Measurements from ENCODE around the gene TP53. TPM values are rescaled to one million over a fixed set of nuclear protein-coding genes. Genes with fewer than 3 reads are reported as not detected.

TP53 gene
- polyA plus RNA-seq, 3 donors, result 16.2 to 35.1 (median 25.8) TPM

DNA sequence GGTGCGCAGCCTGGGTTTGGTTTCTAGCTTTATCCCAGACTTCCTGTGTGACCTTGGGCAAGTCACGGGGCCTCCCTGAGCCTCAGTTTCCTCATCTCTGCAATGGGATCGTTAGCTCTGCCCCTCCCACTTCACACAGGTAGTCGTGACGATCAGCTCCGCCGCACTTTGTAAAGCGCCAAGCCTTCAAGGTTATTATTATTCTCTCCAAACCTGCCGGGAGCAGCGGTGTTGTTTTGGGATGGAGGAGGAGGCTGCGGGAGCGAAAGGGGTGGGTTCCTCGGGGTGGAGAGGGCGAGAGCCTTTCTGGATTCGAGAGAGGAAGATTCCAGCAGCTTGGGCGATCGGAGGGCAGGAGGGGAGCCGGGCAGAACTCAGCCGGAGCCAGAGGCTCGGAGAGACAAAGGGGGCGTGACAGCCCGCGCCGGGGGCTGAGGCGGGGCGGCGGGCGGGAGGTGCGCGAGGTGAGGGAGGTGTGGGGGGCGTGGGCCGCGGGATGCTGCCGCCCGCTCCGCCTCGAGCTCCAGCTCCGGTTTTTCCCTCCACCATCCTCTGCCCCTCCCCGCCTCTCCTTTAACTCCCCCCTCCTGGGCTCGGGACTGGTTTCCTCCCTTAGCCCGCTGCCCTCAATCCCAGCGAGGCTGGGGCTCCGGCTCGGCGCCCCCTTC, 17.4 kb upstream of the TP53 start, which contains the start of gene EFNB3:
Gene EFNB3, plus strand, starts transcription at position 602 of the 668 bp plus-strand sequence. CDS start 397 bp downstream, outside the sequence.
- peaks cover 7 to 29% of the 10 kb centered on the region in 2 donors for H3K36me3 ChIP-seq (replicated peaks in 1 of 2; ENCODE audit: control insufficient read depth in 1 of 2, insufficient read depth in 2 of 2, low read length in 2 of 2)
- H2AFZ ChIP-seq (ENCODE audit: insufficient read depth, low read depth, low read length, poor library complexity, severe bottlenecking), result no peak within 1 kb of the TSS
- no peaks in the 10 kb centered on the region for H4K20me1 ChIP-seq (ENCODE audit: insufficient read depth, low read length)
- no peak within 1 kb of the TSS for H3K27ac ChIP-seq (ENCODE audit: low read depth in 1 of 2, low read length in 2 of 2)
- peak within 1 kb of the TSS; percentile 34 for H3K4me2 ChIP-seq (replicated peaks; ENCODE audit: extremely low read depth, low read length, poor library complexity, severe bottlenecking)
- Mint-ChIP-seq H3K4me1 (peaks cover 9% of the 10 kb centered on the region), H3K4me3 (peak within 1 kb of the TSS in 1 of 2 donors; percentile 76), H3K36me3 (peaks cover 40 to 46% of the 10 kb centered on the region in 2 donors), H3K27me3 (ENCODE audit: low read depth in 3 of 3) (peaks cover 49 to 58% (median 49%) of the 10 kb centered on the region in 3 donors), H3K9me3 (peaks cover 0 to 11% (median 6%) of the 10 kb centered on the region in 7 donors), H3K27ac (peak within 1 kb of the TSS in 5 of 7 donors; percentile 2 to 72 (median 46))
- DNase-seq, result peak in 1 of 3 donors; percentile 3
- TF ChIP-seq, protein P1, sequence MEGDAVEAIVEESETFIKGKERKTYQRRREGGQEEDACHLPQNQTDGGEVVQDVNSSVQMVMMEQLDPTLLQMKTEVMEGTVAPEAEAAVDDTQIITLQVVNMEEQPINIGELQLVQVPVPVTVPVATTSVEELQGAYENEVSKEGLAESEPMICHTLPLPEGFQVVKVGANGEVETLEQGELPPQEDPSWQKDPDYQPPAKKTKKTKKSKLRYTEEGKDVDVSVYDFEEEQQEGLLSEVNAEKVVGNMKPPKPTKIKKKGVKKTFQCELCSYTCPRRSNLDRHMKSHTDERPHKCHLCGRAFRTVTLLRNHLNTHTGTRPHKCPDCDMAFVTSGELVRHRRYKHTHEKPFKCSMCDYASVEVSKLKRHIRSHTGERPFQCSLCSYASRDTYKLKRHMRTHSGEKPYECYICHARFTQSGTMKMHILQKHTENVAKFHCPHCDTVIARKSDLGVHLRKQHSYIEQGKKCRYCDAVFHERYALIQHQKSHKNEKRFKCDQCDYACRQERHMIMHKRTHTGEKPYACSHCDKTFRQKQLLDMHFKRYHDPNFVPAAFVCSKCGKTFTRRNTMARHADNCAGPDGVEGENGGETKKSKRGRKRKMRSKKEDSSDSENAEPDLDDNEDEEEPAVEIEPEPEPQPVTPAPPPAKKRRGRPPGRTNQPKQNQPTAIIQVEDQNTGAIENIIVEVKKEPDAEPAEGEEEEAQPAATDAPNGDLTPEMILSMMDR (IDR thresholded peaks at IDR 0.05), result no peak
- 4% methylated on average over 27 of the region's 45 CpGs for WGBS (ENCODE audit: insufficient coverage)
- peaks cover 25 to 45% of the 10 kb centered on the region in 2 donors for H3K27me3 ChIP-seq (ENCODE audit: control insufficient read depth in 2 of 2, insufficient read depth in 2 of 2, low read length in 2 of 2)
- intact Hi-C loops (cut with micrococcal nuclease), result no loop called here
- peaks cover 0 to 9% of the 10 kb centered on the region in 2 donors for H3K4me1 ChIP-seq (ENCODE audit: control insufficient read depth in 1 of 2, insufficient read depth in 2 of 2, low read length in 2 of 2)
- no peak within 1 kb of the TSS for H3K4me3 ChIP-seq (replicated peaks in 1 of 3; ENCODE audit: low read depth in 2 of 3, low read length in 3 of 3)
- no peaks in the 10 kb centered on the region for H3K79me2 ChIP-seq (ENCODE audit: insufficient read depth, low read length)
- no peak within 1 kb of the TSS for H3K9ac ChIP-seq (ENCODE audit: insufficient read depth, low read length, poor library complexity, severe bottlenecking)
- H3K9me3 ChIP-seq (replicated peaks in 1 of 2; ENCODE audit: control insufficient read depth in 1 of 2, insufficient read depth in 1 of 2, low read length in 2 of 2), result peaks cover 0 to 12% of the 10 kb centered on the region in 2 donors

GRCh38 chr17:7703584-7704479, 16.5 kb upstream of the TP53 start:
- peaks cover 48 to 58% (median 49%) of the 10 kb centered on the region in 3 donors for H3K27me3 Mint-ChIP-seq (ENCODE audit: low read depth in 3 of 3)

More at GRCh38 chr17:7703584-7704479, 16.5 kb upstream of the TP53 start:
- H3K36me3 Mint-ChIP-seq, result peaks cover 40 to 46% of the 10 kb centered on the region in 2 donors
- Histone ChIP-seq H3K9ac (ENCODE audit: insufficient read depth, low read length, poor library complexity, severe bottlenecking) (no peak overlapping the region), H3K27ac (ENCODE audit: low read depth in 1 of 2, low read length in 2 of 2) (no peak overlapping the region), H4K20me1 (ENCODE audit: insufficient read depth, low read length) (no peaks in the 10 kb centered on the region), H2AFZ (ENCODE audit: insufficient read depth, low read depth, low read length, poor library complexity, severe bottlenecking) (no peak overlapping the region), H3K4me2 (replicated peaks; ENCODE audit: extremely low read depth, low read length, poor library complexity, severe bottlenecking) (no peak overlapping the region), H3K9me3 (replicated peaks in 1 of 2; ENCODE audit: control insufficient read depth in 1 of 2, insufficient read depth in 1 of 2, low read length in 2 of 2) (peaks cover 0 to 12% of the 10 kb centered on the region in 2 donors), H3K79me2 (ENCODE audit: insufficient read depth, low read length) (no peaks in the 10 kb centered on the region), H3K27me3 (ENCODE audit: control insufficient read depth in 2 of 2, insufficient read depth in 2 of 2, low read length in 2 of 2) (peaks cover 25 to 45% of the 10 kb centered on the region in 2 donors), H3K4me3 (replicated peaks in 1 of 3; ENCODE audit: low read depth in 2 of 3, low read length in 3 of 3) (no peak overlapping the region), H3K36me3 (replicated peaks in 1 of 2; ENCODE audit: control insufficient read depth in 1 of 2, insufficient read depth in 2 of 2, low read length in 2 of 2) (peaks cover 7 to 29% of the 10 kb centered on the region in 2 donors), H3K4me1 (ENCODE audit: control insufficient read depth in 1 of 2, insufficient read depth in 2 of 2, low read length in 2 of 2) (peaks cover 0 to 9% of the 10 kb centered on the region in 2 donors)
- no peak for DNase-seq
- TF ChIP-seq, protein P1 (IDR thresholded peaks at IDR 0.05), result no peak
- WGBS (ENCODE audit: insufficient coverage), result 70% methylated on average over 4 of the region's 24 CpGs
- H3K27ac Mint-ChIP-seq, result peak overlapping the region in 2 of 7 donors; percentile 2 to 73
- peak overlapping the region in 1 of 2 donors; percentile 76 for H3K4me3 Mint-ChIP-seq
- H3K9me3 Mint-ChIP-seq, result peaks cover 0 to 11% (median 6%) of the 10 kb centered on the region in 7 donors
- peaks cover 9% of the 10 kb centered on the region for H3K4me1 Mint-ChIP-seq
- intact Hi-C loops (cut with micrococcal nuclease), result no loop called here

All from CD14-positive monocyte (primary cell).